Endothelial cell of umbilical vein (primary cell): Measurements from ENCODE around the gene UBE2C. TPM values are rescaled to one million over a fixed set of nuclear protein-coding genes. Genes with fewer than 3 reads are reported as not detected.
A peak's percentile ranks its signal among the peaks of the same experiment; 100 is the strongest.

Experiments used
- BruUV-seq: library from RNA; stranded (reverse); fragments of 400-500 nt; replicated peaks from 2 replicates; lab custom pipeline; 2021; lab: Mats Ljungman, UMichigan
- CTCF ChIA-PET: fragments of 300-600, 350-600 bp; sonication (Branson Sonifier 250); formaldehyde crosslinking; loops from one replicate; lab custom pipeline; 2021; ENCODE audit warnings: antibody characterized with exemption, inconsistent platforms; lab: Charles Lee
- POLR2A ChIA-PET: fragments of 300-600, 350-600 bp; sonication (Branson Sonifier 250); formaldehyde crosslinking; loops from one replicate; lab custom pipeline; 2021; ENCODE audit warnings: antibody characterized with exemption, inconsistent platforms; lab: Charles Lee
- DNase-seq: peaks from one replicate; pipeline ENCODE4 v3.0.0-alpha.2; 2011; ENCODE audit warnings: low read depth, low spot score
- FAIRE-seq: peaks from 2 replicates; lab custom pipeline; 2011; peaks lifted over from hg19 to GRCh38; lab: Jason Lieb, UNC
- H2AFZ ChIP-seq: 2 replicates; pipeline ENCODE4 v1.6.0; 2012; ENCODE audit warnings: low read depth, low read length, control low read depth, inconsistent platforms
- H3K27ac ChIP-seq: 2 replicates; pipeline ENCODE4 v1.5.1; 2011; ENCODE audit warnings: low read depth, mild to moderate bottlenecking, control low read depth, low read length, moderate library complexity; ENCODE audit not compliant: insufficient read depth
- H3K27me3 ChIP-seq, 2 experiments: 2 replicates each; pipeline versions ENCODE4 v1.6.0 to v1.6.1; 2011; ENCODE audit warnings: low read length in 2 of 2, mixed read lengths in 1 of 2; ENCODE audit not compliant: control insufficient read depth in 2 of 2, insufficient read depth in 2 of 2
- H3K36me3 ChIP-seq, 2 experiments: 2 replicates in 1 of 2; 3 replicates in 1 of 2; pipeline ENCODE4 v1.5.1; 2011; ENCODE audit warnings: low read length in 2 of 2, mild to moderate bottlenecking in 1 of 2, moderate library complexity in 1 of 2; ENCODE audit not compliant: control insufficient read depth in 2 of 2, insufficient read depth in 2 of 2; ENCODE audit errors: extremely low read depth in 1 of 2
- H3K4me1 ChIP-seq: 3 replicates; pipeline ENCODE4 v1.5.1; 2011; ENCODE audit warnings: mild to moderate bottlenecking, low read length; ENCODE audit not compliant: control insufficient read depth, insufficient read depth; ENCODE audit errors: extremely low read depth
- H3K4me2 ChIP-seq: 2 replicates; pipeline ENCODE4 v1.6.1; 2011; ENCODE audit warnings: low read length, control low read depth, mixed read lengths; ENCODE audit not compliant: insufficient read depth
- H3K4me3 ChIP-seq, 3 experiments: fragments of 200-600 bp in 1 of 3; sonication (generic), shearing (Covaris generic) in 1 of 3; replicated peaks in 1 of 3; 2 replicates each; pipeline ENCODE4 v1.5.1; 2011 to 2016; ENCODE audit warnings: control low read depth in 3 of 3, low read length in 3 of 3, mild to moderate bottlenecking in 2 of 3, inconsistent platforms in 1 of 3, low read depth in 1 of 3, moderate library complexity in 1 of 3; ENCODE audit not compliant: insufficient read depth in 1 of 3
- H3K79me2 ChIP-seq: 2 replicates; pipeline ENCODE4 v1.6.0; 2012; ENCODE audit warnings: low read length, inconsistent platforms; ENCODE audit not compliant: control insufficient read depth, insufficient read depth
- H3K9ac ChIP-seq: replicated peaks from 2 replicates; pipeline ENCODE3; 2011; ENCODE audit warnings: low read length, control low read depth; ENCODE audit not compliant: insufficient read depth; ENCODE audit errors: extremely low read depth
- H3K9me1 ChIP-seq: replicated peaks from 3 replicates; pipeline ENCODE4 v1.6.0; 2011; ENCODE audit warnings: mild to moderate bottlenecking, low read length; ENCODE audit not compliant: control insufficient read depth, insufficient read depth; ENCODE audit errors: extremely low read depth
- H3K9me3 ChIP-seq: replicated peaks from 2 replicates; pipeline ENCODE4 v1.5.1; 2012; ENCODE audit warnings: low read length, inconsistent platforms; ENCODE audit not compliant: control insufficient read depth, insufficient read depth
- H4K20me1 ChIP-seq: replicated peaks from 2 replicates; pipeline ENCODE3; 2011; ENCODE audit warnings: mild to moderate bottlenecking, low read length; ENCODE audit not compliant: control insufficient read depth, insufficient read depth; ENCODE audit errors: extremely low read depth
- CTCF ChIP-seq, 2 donors: IDR thresholded peaks; 1 replicate in 1 of 2; 2 replicates in 1 of 2; pipeline ENCODE4 v1.5.1; 2011; ENCODE audit warnings: low read length in 2 of 2, mild to moderate bottlenecking in 2 of 2, moderate library complexity in 2 of 2, control low read depth in 1 of 2, inconsistent platforms in 1 of 2, low read depth in 1 of 2; ENCODE audit not compliant: insufficient read depth in 1 of 2; ENCODE audit errors: extremely low read depth in 1 of 2
- GATA2 ChIP-seq: IDR thresholded peaks from 2 replicates; pipeline ENCODE4 v1.7.0; 2011; ENCODE audit warnings: low read depth, mild to moderate bottlenecking, moderate library complexity, mixed read lengths, low read length; ENCODE audit not compliant: insufficient read length, insufficient read depth
- MAX ChIP-seq: IDR thresholded peaks from 2 replicates; pipeline ENCODE4 v1.6.1; 2011; ENCODE audit not compliant: insufficient read depth, insufficient read length
- MYC ChIP-seq: IDR thresholded peaks from one replicate; pipeline ENCODE4 v1.6.1; 2011; ENCODE audit warnings: mild to moderate bottlenecking, low read depth, low read length
- dilution Hi-C: fragments of 300-500 bp; cut with MboI; formaldehyde crosslinking; loops from one replicate; pipeline ENCODE4 v1.15.0; 2019; ENCODE audit warnings: low sequenced_read_pairs; ENCODE audit not compliant: extremely low pct_ligation_motif_present
- intact Hi-C: fragments of 100-400 bp; cut with micrococcal nuclease; formaldehyde crosslinking; loops from one replicate; pipeline ENCODE4 v1.10.0; 2022
- polyA plus RNA-seq, 4 experiments: library from polyadenylated mRNA; depleted of rRNA in 3 of 4; stranded (reverse) in 3 of 4; unstranded in 1 of 4; fragments of >200 nt; gene quantifications; 2 replicates each; pipeline versions ENCODE4 v1.2.1 to v1.2.3, GENCODE V29; 2011 to 2012; ENCODE audit warnings: missing spikeins in 1 of 4
- total RNA-seq: library from RNA; stranded (reverse); gene quantifications from 2 replicates; pipeline ENCODE4 v1.2.3, GENCODE V29; 2021

Gene UBE2C
- total and polyA plus RNA-seq, 2 donors (not counting 3 experiments of a cell fraction or from before 2014, with no cell fraction given), result 129 to 130 TPM

GRCh38 chr20:45833030-45833882, 20.8 kb downstream of the UBE2C start, which contains the start of gene SNX21:
SNX21 (plus strand) TSS chr20:45833799; CDS start chr20:45833920, 121 bp downstream.
- intact Hi-C loops (no loop called here), dilution Hi-C loops (no loop called here)
- peak within 1 kb of the TSS; percentile 71 for H3K27ac ChIP-seq
- H3K4me3 ChIP-seq, result peak within 1 kb of the TSS; percentile 35 to 64 (median 47)
- H2AFZ ChIP-seq, result peak within 1 kb of the TSS; percentile 98
- no peak for TF ChIP-seq MYC
- TF ChIP-seq MAX, result no peak
- no peak for TF ChIP-seq GATA2
- TF ChIP-seq CTCF (IDR thresholded peaks at IDR 0.05; ENCODE audit: extremely low read depth in 1 of 2, insufficient read depth in 1 of 2, low read depth in 1 of 2, low read length in 2 of 2), result no peak
- H3K9ac ChIP-seq, result peak within 1 kb of the TSS; percentile 89
- no peaks in the 10 kb centered on the region for H3K27me3 ChIP-seq
- ChIA-PET CTCF (interaction anchor here (0.6 to 1.9 kb wide), 7 partner anchors 9 to 137 kb away, joined by 3 to 14 read pairs (median 5); no protein-coding TSS in a partner anchor), POLR2A (interaction anchor here (0.6 kb wide), 1 partner anchor 42 kb away, joined by 7 read pairs; no protein-coding TSS in a partner anchor)
- H3K79me2 ChIP-seq, result no peaks in the 10 kb centered on the region
- H3K9me3 ChIP-seq, result no peaks in the 10 kb centered on the region
- FAIRE-seq (peak; percentile 88), DNase-seq (peak; percentile 78)
- no peaks in the 10 kb centered on the region for H4K20me1 ChIP-seq
- peaks cover 20% of the 10 kb centered on the region for H3K4me1 ChIP-seq
- H3K4me2 ChIP-seq, result peak within 1 kb of the TSS; percentile 90
- H3K9me1 ChIP-seq, result no peaks in the 10 kb centered on the region
- TSS peak; percentile 60 for BruUV-seq
- no peaks in the 10 kb centered on the region for H3K36me3 ChIP-seq
